GM19351 (cell line): ENCODE results near the gene CPLX1.

Source experiments
- ATAC-seq: cut with Tn5 transposase; IDR thresholded peaks from one replicate; pipeline ENCODE4 v1.9.1; 2021; ENCODE audit warnings: mild to moderate bottlenecking, moderate library complexity; ENCODE audit not compliant: unreplicated experiment

CPLX1 gene

DNA sequence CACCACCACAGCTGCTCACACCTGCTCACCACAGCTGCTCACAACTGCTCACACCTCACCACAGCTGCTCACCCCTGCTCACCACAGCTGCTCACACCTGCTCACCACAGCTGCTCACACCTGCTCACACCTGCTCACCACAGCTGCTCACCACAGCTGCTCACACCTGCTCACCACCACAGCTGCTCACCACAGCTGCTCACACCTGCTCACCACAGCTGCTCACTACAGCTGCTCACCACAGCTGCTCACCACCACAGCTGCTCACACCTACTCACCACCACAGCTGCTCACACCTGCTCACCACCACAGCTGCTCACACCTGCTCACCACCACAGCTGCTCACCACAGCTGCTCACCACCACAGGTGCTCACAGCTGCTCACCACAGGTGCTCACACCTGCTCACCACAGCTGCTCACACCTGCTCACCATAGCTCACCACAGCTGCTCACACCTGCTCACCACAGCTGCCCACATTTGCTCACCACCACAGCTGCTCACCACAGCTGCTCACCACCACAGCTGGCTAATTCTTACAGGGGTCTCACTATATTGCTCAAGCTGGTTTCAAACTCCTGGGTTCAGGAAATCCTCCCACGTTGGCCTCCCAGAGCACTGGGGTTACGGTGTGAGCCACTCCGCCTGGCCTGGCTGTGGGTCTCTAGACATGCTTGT lies 30.4 kb upstream of the CPLX1 start:
- ATAC-seq = no peak

DNA sequence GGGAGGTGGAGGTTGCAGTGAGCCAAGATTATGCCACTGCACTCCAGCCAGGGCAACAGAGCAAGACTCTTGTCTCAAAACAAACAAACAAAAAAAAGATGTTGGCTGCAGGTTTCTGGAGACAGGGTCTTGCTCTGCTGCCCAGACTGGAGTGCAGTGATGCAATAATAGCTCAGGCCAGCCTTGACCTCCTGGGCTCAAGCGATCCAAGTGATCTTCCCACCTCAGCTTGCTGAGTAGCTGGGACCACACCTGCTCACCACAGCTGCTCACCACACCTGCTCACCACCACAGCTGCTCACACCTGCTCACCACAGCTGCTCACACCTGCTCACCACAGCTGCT lies 29.9 kb upstream of the CPLX1 start:
- ATAC-seq = no peak

DNA sequence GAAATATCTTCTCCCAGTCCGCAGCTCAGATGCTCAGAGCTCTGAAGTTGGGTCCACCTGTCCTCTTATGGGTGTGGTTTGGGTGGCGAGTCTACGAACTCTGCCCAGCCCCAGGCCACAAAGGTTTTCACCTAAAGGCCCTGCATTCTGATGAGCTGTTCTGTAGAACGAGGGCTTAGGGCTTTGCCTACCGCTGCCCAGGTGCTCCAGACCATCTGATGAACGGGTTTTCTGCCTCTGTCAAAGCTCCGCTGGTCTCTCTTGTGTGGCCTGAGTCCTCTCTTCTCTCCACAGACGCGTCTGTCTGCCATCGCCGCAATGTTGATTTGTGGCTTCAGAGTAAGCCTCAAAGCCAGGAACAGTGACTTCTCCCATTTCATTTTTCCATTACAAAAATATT lies 28.4 kb upstream of the CPLX1 start:
- no peak for ATAC-seq

DNA sequence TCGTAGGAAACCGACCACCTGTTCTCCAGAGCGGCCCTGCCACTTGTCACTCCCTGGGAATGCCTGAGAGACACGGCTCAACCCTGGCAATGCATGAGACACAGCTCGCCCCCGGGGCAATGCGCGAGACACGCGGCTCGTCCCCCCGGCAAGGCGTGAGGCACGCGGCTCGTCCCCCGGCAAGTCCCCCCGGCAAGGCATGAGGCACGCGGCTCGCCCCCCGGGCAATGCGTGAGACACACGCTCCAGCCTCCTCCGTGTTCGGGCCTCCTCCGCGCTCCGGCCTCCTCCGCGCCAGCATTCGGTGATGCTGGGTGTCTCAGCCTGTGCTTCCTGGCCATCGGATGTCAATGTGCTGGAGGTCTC lies 27.5 kb upstream of the CPLX1 start:
- ATAC-seq = no peak

DNA sequence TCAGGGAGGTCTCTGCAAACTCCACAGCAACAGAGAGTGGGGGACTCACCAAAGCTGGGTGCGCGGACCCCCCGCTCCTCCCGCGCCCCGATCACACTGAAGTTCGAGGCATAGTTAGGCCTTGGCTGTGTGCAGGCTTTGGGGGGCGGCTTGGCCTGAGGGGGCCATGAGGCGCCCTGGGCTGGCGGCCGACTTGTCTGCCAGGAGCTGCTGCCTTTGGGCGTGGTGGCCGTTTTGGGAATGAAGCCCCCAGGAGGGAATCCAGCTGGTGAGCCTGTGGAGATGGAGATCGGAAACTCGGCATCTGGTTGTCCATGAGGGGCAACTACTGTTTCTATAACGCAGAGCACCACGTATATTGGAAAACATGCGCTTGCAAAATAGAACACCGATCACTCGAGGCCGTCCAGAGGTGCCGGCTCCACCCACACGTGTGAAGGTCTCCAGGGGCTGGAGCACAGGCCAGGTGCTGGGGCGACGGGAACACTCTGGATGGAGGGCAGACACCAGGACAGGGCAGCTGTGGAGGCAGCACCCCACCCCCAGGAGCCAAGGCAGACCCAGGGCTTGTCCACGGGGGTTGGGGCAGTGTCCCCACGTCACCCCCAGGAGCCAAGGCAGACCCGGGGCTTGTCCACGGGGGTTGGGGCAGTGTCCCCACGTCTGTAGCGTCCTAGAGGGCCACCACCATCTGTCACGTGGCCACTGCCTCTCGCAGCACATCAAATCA lies 25.9 kb upstream of the CPLX1 start:
- no peak for ATAC-seq

DNA sequence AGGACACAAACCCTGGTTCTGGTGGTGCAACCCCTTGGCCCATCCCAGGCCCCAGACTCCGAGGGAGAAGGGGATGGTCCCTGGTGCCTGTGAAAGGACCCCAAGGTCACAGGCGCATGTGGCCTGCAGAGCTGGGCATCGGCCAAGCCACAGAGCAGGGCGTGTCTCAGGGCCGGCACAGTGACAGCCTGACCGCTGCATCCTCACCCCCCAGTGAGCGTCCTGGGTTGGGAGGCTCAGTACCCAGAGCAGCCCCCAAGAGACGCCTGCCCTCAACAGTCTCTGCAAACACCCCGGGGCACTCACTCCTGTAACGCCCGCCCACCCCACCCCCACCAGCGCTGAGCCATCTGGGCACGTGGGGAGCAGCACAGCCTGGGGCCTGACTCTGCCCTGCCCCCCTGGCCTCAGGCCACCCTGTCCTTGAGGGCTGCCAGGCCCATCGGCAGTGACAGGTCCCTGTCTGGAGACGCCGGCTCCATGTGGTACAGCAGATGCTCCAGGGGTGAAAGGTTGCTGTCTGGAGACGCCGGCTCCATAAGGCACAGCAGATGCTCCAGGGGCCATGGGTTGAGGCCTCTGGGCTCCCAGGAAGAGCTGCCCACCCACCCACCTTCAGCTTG lies 24.5 kb upstream of the CPLX1 start:
- no peak for ATAC-seq

DNA sequence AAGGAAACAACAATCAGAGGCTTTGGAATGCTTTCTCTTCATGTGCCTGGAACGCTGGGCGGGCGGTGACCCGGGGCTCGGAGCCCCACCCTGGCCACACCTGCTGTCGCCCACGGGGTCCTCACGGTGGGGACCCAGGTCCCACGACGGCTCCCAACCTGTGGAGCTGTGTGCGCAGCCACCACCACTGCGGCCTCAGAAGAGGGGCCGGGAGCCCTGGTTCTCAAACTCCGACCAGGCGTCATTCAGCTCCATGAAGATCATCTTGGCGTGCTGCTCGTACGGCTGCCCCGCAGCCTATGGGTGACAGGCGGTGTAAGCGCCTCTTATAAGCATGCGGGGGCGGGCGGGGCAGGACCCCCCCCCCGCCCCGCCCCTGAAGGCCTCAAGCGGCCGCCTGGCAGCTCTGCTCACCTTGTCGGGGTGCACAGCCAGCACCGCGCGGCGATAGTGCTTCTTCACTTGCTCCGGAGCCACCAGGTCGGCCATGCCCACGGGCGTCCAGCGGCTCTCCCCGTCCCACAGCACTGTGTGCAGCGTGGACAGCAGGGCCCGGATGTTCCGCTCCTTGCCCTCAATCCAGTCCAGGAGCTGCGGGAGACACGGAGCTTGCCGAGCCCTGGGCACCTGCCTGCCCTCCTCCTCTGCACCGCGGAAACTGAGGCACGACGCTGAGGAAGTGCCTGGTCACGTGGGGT lies 23.7 kb upstream of the CPLX1 start:
- ATAC-seq = no peak

DNA sequence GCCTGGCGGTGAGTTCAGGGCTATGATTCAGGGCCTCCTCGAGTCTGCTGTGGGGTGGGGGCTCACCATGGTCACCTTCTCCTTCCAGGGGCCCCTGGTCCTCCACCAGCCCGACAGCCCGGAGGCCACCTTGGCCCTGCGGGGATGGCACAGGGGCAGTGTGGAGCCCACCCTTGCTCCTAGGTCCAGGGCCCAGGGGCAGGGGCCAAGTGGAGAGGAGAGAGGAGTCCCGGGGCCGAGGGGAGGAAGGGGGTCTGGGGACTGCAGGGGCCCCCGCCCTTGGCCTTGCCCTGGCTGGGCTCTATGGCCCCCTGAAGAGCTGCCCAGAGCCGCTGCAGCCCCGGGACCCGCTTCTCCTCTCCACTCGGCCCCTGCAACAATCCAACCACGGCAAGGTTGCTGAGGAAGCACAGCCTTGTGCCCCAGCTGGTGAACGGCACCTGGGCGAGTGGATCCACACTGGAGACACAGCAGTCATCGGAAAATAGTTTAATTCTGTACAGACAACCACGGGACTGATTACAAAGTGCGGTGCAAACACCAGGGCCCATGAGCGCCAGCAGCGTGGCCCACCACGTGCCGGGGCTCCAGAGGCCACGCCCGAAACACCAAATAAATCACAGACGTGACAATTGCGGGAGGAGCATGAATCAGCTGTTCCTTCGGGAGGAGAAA lies 23.0 kb upstream of the CPLX1 start:
- no peak for ATAC-seq

DNA sequence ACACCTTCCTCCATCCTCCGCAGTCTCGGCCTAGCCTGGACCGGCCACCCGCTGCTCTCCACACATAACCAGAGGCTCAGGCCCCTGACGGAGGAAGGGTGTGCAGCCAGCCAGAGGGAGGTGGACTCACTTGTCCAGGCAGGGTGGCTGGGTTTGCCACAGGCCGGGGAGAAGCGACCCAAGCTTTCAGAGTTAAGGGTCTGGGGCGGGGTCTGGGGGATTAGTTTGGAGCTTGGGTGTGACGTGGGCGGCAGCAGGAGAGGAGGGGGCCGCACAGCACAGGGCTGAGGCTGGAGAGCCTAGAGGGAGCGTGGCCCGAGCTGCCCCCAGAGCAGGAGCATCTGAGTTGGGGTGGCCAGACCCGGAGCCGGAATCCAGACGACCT lies 22.4 kb upstream of the CPLX1 start:
- ATAC-seq = no peak

DNA sequence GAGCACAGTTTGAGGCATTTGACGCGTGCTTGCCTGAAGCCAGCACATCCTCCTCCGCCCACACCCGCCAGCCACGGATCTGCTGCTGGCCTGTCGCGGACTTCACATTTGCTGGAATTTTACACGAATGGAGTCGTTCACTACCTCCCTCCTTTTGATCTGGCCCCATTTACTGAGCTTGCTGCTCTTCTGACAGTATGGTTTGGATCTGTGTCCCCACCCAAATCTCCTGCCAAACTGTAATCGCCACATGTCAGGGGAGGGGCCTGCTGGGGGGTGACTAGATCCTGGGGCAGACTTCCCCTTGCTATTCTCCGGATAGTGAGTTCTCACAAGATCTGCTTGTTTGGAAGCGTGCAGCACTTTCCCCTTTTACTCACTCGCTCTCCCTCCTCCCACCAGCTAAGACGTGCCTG lies 19.9 kb upstream of the CPLX1 start:
- no peak for ATAC-seq

DNA sequence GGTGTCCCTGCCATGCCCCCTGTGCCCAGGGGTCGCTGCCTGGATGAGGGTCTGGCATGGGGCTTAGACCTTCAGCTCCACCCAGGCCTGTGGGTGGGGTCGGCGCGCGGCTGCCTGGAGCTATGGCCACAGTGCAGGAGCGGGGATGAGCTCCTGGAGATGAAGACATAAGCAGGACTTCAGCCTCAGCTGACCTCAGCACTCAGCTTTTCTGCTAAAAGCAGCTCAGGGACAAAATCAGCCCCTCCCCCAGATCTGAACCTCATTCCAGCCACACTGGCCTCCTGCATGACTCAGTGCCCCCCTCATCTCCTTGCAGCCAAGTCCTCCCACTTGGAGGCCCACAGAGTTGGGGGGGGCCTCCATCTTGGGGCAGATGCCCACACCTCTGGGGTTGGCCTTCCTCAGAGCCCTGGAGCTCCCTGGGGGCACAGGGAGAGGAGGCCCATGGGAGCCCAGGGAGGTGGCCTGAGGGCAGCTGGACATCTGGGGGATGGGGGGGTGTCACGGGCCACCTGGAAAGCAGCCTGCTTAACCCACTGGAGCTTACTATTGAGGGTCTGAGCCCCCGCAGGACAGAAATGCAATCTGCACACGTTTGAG lies 19.4 kb upstream of the CPLX1 start:
- ATAC-seq = no peak

GRCh38 chr4:844752-845232 lies 18.9 kb upstream of the CPLX1 start:
- no peak for ATAC-seq

GRCh38 chr4:839675-840443 lies 13.9 kb upstream of the CPLX1 start:
- no peak for ATAC-seq

GRCh38 chr4:837772-838171 lies 11.8 kb upstream of the CPLX1 start:
- no peak for ATAC-seq

GRCh38 chr4:836750-837301 lies 10.9 kb upstream of the CPLX1 start:
- ATAC-seq = no peak

- ATAC-seq = no peak
Observed at GRCh38 chr4:836003-836511, 10.1 kb upstream of the CPLX1 start.

DNA sequence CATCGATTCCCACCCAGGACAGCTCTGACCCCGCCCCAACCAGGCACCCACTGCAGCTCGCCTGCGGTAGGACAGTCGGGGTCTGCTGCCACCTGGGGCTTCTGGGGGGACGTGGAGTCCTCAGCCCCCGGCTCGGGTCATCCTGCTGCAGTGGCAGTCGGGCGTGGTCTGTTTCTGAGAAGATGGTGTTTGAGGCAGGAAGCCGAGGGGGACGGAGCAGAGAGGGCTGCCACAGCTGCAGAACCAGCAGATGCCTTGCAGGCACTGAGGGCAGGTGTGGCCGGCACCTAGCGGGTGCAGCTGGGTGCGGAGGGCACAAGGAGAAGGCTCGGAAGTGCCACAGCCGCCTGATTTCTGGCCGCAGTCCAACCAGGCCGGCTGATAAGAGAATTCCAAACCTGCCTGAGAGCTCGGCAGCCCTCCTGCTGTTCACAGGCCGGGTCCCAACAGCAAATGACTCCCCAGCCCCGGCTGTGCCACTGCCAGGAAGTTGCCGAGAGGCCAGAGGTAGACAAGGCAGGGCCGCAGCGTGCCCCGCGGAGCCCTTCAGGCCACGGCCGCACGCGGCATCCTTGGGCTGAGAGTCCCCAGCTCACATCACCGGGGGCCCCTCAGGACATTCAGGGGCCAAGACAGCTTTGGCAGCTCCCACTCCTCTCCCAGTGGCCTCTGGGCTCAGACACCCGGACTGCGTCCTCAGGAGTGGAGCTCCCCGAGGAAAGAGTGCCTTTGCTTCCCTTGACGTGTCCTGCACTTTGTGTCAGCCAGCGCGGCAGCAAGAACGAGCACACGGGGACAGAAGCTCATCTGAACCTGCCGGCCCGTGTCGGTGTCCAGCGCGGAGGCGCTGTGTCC lies 9.4 kb upstream of the CPLX1 start:
- ATAC-seq = no peak

- no peak for ATAC-seq
Observed at GRCh38 chr4:834368-835147, 8.6 kb upstream of the CPLX1 start.
